Pulmonary artery endothelial cell (primary cell): ENCODE data around the gene MBNL1. TPM values are rescaled to one million over a fixed set of nuclear protein-coding genes. Genes with fewer than 3 reads are reported as not detected.

Source experiments
- DNase-seq: peaks from one replicate; pipeline ENCODE4 v3.0.0-alpha.2; 2011; ENCODE audit warnings: low read depth, low spot score
- total RNA-seq: library from RNA; depleted of rRNA; stranded (reverse); fragments of >200 nt; gene quantifications from 2 replicates; pipeline ENCODE4 v1.2.3, GENCODE V29; 2014

MBNL1 gene
- total RNA-seq, 1 donor from 2014 or later = 361 TPM

DNA sequence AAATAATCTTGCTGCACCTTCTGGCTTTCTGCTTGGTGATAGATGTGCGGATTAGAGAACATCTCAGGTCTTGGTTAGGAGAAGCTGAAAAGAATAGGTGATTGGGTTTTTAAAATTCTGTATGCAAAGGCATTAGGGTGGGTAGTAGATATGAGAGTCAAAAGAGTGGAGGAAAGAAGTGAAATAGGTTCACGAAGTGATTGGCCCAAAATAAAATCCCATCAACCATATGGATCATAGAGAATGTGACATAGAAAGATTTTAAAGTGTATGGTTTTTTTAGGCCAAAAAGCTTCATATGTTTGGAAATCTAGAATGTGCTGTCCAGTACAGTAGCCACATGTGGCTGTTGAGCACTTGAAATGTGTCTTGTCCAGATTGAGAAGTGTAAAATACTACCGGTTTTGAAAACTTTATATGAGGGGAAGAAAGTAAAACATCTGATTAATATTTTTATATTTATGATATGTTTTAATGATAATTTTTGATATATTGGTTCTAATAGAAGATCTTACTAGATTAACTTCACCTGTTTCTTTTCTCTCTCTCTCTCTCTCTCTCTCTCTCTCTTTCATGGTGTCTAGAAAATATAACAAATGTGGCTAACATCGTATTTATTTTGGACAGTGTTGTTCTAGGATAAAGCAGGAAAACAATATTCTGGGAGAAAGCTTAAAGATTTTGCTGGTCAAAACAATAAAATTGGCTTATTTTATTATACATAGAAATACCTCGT, 2.9 kb downstream of the MBNL1 start:
- no peak for DNase-seq

DNA sequence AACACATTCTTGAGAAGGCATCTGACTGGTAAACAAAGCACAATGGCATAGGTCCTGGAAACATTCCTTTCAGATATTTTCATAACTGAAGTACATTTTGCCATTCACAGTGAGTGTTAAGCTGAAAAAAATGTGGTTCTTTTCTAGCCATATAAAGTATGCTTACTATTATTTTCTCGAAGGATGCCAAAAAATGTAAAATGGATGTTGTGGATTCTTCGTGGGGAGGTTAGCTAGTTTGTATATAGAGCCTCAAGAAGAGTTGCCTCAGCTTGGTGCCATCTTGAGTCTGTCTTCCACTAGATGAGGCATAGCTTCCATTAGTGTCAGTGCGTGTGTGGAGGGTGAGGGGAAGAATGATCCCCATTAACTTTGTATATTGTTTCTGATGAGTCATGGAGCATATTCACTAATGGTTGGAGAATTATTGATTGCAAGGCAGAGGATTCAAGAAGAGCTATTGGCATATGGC, 4.1 kb downstream of the MBNL1 start:
- peak; percentile 47 for DNase-seq

GRCh38 chr3:152276681-152277080, 8.0 kb downstream of the MBNL1 start:
- no peak for DNase-seq

DNA sequence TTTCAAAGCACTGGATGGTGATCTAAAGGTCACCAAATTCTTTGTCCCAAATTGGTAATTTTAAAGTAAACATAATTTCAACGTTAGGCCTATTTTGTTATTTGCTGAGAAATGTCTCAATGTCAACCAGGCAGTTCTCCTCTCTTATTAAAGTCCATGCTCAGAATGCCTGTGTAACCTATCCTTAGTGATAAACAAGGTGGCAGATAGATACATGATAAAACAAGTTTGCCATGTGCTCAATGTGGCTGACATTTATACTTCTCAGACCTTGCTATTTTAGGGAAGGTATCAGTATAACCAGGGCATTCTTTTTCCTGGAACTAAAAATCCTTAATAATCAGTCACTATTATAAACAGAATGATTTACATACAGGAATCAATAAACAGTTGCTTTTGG, 8.5 kb downstream of the MBNL1 start:
- no peak for DNase-seq

- no peak for DNase-seq
Measured at GRCh38 chr3:152278756-152279427, 10.2 kb downstream of the MBNL1 start.

GRCh38 chr3:152279479-152279878, 10.8 kb downstream of the MBNL1 start:
- DNase-seq = no peak

GRCh38 chr3:152280539-152280938, 11.8 kb downstream of the MBNL1 start:
- no peak for DNase-seq

DNA sequence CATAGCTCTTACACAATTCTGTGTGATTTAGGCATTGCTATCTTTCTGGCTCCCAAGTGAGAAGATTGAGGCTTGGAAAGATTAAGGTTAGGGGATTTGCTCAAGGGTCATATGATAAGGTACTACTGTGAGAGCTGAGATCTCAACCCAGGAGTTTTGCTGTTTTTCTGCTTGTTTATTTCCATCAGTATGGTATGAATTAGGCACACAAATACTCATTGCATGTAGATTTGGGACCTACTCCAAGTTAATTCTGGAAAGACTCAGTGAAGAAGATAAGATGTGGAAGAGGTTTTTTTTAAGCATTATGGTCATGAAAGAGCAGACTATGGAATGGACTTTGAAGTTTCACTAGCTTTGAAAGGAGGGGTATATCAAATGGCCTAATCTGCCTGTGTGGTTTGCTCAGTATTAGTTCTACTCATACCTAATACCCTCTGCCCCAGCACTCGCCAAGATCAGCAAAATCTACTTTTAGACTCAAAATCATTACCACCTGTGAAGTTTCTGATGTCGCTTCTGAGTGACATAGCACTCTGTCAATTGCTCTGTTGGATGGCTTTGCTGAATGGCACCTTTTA, 12.5 kb downstream of the MBNL1 start:
- no peak for DNase-seq

DNA sequence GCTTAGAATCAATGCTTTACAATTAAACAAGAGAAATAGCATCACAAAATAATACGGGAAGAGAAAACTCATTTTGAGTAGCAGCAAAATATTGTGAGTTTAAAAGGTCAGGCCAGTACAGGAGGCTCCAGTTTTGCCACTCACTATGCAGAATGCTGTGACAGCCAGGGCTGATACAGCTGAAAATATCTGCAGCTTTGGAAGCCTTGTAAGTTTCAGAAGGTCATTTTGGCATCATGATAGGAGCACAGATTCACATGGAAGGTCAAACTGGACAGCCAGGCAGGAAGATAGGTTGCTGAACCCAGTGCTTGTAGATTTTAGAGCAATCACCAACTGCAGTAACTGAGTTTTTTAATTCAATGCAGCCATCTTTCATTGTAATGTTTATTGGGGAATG, 14.1 kb downstream of the MBNL1 start:
- DNase-seq = no peak

DNA sequence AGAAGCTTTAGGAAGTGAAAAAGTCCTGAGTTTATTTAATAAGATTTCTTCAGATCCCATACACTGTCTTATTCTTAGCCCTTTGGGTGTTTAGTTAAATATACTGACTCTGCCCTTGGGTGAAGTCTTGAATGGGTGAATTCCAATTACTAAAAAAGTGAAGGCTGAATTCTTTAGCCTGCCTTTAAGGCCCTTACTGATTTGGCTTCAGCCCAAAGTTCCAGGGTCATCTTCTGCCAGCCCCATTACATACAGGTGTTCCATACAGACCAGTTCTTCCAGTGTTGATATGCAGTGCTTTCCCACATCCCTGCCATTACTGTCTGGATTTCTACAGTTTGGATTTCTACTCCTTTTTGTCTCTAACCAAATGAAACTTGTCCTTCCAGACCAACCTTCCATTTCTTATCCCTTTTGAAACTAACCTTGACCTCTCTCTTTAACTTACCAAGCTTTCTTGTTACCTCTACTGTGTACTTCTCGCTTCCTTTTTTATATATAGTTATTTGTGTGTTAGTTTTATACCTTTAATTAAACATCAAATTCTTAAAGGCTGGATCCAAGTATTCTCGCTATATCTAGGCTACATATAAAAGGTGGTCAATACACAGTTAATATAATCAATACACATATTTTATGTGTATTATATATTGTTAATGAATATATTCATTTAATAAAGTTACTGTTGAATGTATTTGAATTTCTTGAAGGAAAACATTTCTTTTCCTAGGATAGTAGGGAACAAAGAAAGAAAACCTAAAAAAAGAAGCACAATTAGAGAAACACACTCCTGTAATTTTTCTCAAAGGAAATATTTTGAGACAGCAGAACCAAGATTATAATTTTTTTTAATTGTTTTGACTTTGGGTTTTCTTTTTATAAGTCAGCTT, 15.0 kb downstream of the MBNL1 start:
- DNase-seq = no peak

DNA sequence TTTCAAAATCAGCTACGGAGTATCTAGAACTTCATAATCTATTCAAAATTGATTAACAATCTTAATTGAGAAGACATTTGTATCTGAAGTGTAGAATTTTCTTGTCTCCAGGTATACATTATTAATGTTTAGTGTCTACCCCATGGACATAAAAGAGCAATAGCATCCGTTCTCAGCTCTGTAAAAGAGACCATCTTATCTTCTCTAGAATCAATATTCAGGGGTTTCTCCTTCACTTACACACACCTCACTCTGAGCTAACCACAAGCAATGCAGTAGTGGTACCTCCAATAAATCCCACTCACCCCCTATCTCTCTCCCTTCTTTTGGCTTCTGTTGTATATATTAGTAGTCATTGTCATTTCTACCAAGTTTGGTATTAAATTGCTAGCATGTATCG, 16.2 kb downstream of the MBNL1 start:
- DNase-seq = no peak

- no peak for DNase-seq
Measured at GRCh38 chr3:152285509-152285908, 16.8 kb downstream of the MBNL1 start.

- no peak for DNase-seq
Measured at GRCh38 chr3:152287898-152288576, 19.3 kb downstream of the MBNL1 start.

DNA sequence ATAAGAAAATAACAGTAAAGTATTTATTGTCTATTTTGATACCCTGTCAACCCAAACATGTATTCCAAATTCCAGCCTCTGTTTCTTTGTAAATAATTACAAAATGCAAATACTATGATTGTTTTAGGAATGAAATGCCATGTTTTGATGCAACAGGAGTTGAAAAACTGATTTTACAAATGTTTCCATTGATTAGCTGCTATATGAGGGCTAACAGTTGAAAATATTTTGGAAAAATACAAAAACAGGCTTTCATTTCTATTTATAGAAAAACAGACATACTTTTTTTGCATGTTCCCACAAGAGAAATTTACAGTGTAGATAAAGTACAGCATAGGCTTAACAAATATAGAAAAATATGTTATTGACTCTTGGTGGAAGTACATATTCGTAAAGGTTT, 20.0 kb downstream of the MBNL1 start:
- no peak for DNase-seq

DNA sequence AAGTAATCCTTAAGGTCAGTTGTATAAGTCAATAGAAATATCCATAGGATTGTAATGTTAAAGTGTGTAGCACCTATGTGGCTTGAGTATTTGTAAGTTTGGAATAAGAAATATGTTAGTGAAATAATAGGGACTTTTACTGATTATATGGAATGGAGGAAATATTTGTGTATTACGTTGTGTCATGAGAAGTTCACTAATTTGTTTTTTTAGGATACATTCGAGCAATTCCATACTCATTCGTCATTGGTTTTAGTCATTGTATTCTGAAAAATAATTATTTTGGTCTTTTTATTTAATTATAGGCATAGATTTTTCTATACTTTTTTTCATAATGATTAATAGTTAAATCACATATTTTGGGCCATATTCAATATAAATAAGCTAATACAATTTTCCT, 21.0 kb downstream of the MBNL1 start:
- no peak for DNase-seq

- no peak for DNase-seq
Measured at GRCh38 chr3:152290374-152290773, 21.6 kb downstream of the MBNL1 start.

DNA sequence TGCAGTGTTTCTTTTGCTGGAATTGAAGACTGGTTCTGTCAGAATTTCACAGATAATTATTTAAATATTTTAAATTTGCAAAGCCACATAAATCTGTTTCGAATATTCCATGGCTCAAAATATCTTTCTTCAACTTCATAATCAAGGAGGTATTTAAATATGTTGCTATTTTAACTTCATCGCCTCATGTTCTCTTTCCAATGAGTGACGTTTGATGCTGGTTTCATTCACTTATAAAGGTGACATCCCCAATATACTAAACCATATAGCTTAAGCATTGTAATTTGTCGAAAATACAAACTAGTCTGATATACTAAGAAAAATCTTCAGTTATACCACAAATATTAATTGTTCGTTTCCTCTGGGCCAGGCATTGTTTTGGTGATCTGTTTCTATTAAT, 22.5 kb downstream of the MBNL1 start:
- DNase-seq = no peak

- DNase-seq = no peak
Measured at GRCh38 chr3:152291649-152292066, 22.9 kb downstream of the MBNL1 start.

DNA sequence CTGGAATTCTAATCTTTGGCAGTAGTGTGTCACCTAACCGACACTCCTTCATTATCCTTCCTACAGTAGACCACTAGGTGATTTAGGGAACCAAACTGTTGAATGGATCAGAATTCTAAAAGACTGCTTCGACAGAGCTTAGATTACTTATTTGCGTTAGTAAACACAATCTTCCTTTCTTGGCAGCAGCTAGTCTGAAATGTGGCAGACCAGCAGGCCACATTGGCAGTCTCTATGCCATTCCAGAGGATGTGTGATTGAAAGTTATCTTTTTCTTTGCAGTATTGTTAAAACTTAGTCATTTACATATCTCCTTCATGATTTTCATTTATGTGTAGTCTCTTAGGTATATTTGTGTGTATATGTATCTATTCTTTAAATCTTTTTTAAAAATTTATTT, 23.6 kb downstream of the MBNL1 start:
- DNase-seq = no peak

GRCh38 chr3:152293347-152294006, 24.7 kb downstream of the MBNL1 start:
- DNase-seq = no peak

DNA sequence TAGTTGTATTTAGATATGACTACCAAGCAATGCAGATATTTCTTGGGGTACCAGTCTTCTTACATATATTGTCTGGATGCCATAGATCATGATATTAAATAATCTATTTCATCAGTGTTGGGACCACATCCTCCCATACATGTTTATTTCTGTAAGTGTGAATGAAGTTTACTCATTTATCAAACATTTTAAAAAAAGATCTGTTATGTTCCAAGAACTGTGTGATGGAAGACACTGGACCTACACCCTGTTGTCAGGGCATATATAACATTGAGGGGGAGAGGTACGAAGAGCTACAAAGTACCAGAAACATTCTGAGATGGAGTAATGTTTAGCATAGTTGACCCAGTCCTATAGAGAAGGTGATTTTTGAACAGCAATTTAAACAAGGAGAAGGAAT, 26.6 kb downstream of the MBNL1 start:
- DNase-seq = no peak
